ENCODE measurements around the gene HNRNPL. TPM values are rescaled to one million over a fixed set of nuclear protein-coding genes. Genes with fewer than 3 reads are reported as not detected.

The HNRNPL gene
- total and polyA plus RNA-seq, 9 of the 15 experiments (the other 6 are each of a cell fraction or from before 2014, with no cell fraction given), result 39.5 to 610 (median 299) TPM

- TF ChIP-seq, protein P1, sequence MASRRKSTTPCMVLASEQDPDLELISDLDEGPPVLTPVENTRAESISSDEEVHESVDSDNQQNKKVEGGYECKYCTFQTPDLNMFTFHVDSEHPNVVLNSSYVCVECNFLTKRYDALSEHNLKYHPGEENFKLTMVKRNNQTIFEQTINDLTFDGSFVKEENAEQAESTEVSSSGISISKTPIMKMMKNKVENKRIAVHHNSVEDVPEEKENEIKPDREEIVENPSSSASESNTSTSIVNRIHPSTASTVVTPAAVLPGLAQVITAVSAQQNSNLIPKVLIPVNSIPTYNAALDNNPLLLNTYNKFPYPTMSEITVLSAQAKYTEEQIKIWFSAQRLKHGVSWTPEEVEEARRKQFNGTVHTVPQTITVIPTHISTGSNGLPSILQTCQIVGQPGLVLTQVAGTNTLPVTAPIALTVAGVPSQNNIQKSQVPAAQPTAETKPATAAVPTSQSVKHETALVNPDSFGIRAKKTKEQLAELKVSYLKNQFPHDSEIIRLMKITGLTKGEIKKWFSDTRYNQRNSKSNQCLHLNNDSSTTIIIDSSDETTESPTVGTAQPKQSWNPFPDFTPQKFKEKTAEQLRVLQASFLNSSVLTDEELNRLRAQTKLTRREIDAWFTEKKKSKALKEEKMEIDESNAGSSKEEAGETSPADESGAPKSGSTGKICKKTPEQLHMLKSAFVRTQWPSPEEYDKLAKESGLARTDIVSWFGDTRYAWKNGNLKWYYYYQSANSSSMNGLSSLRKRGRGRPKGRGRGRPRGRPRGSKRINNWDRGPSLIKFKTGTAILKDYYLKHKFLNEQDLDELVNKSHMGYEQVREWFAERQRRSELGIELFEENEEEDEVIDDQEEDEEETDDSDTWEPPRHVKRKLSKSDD (conservative IDR thresholded peaks at IDR 0.05; ENCODE audit: low read length), result no peak
These were observed 43.4 kb downstream of the HNRNPL start (continued) for GRCh38 chr19:38806371-38806770.

DNA sequence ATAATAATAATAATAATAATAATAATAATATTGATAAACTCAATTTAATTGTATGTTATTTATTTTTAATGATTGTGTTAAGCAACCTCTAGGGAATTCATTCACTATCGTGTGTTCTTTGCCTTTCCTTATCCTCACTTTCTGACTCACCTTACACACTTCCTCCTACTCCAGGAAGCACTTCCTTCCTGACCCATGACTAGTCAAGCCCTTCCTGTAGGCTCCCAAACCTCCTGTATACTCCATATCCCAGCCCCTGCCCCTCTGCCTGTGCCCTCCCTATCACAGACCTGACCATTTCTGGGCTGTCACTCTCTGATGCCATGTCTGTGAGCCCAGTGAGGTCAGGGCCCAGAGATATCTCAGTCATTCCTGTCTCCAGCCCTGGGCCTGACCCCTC is 44.6 kb downstream of the HNRNPL start:
- no peaks in the 10 kb centered on the region for H3K9me1 ChIP-seq (ENCODE audit: control insufficient read depth, insufficient read depth, low read length)
- H3K4me1 ChIP-seq (replicated peaks in 1 of 2; ENCODE audit: control insufficient read depth in 2 of 2, insufficient read depth in 2 of 2, low read length in 2 of 2), result peaks cover 0 to 20% of the 10 kb centered on the region in 2 experiments; a peak in 4 of 5 replicates
- no peaks in the 10 kb centered on the region for H4K20me1 ChIP-seq (replicated peaks; ENCODE audit: control insufficient read depth, insufficient read depth, low read length)
- H3K36me3 ChIP-seq (ENCODE audit: control insufficient read depth, insufficient read depth, low read length), result no peaks in the 10 kb centered on the region
- peak overlapping the region in 1 of 2 experiments; percentile 58; a peak in 1 of 4 replicates for H3K9ac ChIP-seq (ENCODE audit: insufficient read depth in 1 of 2, low read depth in 2 of 2, low read length in 2 of 2)
- 16% methylated on average over 1 of the region's 1 CpG for WGBS (ENCODE audit: insufficient coverage, low coverage, missing lambda C conversion rate)
- ATAC-seq (no peak), FAIRE-seq (no peak), DNase-seq (ENCODE audit: extremely low read depth in 1 of 4, low spot score in 3 of 4) (peak in 1 of 4 experiments; percentile 9)
- H3K27ac ChIP-seq (ENCODE audit: extremely low read depth, low read depth, low read length), result no peak overlapping the region
- CTCF ChIA-PET (ENCODE audit: low intra/inter-chr PET ratio), result no interaction called here
- no peaks in the 10 kb centered on the region for H3K79me2 ChIP-seq (ENCODE audit: control insufficient read depth, insufficient read depth, low read length)
- in situ Hi-C loops (cut with MboI), result no loop called here
- intact Hi-C loops (cut with micrococcal nuclease), result no loop called here
- POLR2A ChIA-PET, result no interaction called here
- no TSS peak for BruUV-seq (replicated peaks)
- peaks cover 0 to 7% of the 10 kb centered on the region in 2 experiments; a peak in 1 of 5 replicates for H3K27me3 ChIP-seq (ENCODE audit: control insufficient read depth in 2 of 2, insufficient read depth in 2 of 2, low read length in 2 of 2)
- H3K4me3 ChIP-seq, result no peak overlapping the region
- no peak overlapping the region for H3K4me2 ChIP-seq (ENCODE audit: insufficient read depth, low read length)
- H3K9me3 ChIP-seq (replicated peaks; ENCODE audit: control insufficient read depth, insufficient read depth, low read depth, low read length), result no peaks in the 10 kb centered on the region
- peak overlapping the region; percentile 32 for H2AFZ ChIP-seq (ENCODE audit: low read depth, low read length)
- TF ChIP-seq FOXA3 (CRISPR knock-in tag; conservative IDR thresholded peaks at IDR 0.05 in 1 of 2, IDR thresholded peaks at IDR 0.05 in 1 of 2), result no peak
- TF ChIP-seq ZSCAN29 (IDR thresholded peaks at IDR 0.05), result no peak
- TF ChIP-seq CREB3L1 (IDR thresholded peaks at IDR 0.05; ENCODE audit: borderline replicate concordance, low read depth), result no peak
- no peak for TF ChIP-seq MAZ (CRISPR knock-in tag; conservative IDR thresholded peaks at IDR 0.05 in 1 of 2, IDR thresholded peaks at IDR 0.05 in 1 of 2)
- peak; percentile 90 for TF ChIP-seq NR2C1 (IDR thresholded peaks at IDR 0.05)
- TF ChIP-seq NR2C1 (tag; IDR thresholded peaks at IDR 0.05), result peak; percentile 84
- no peak for TF ChIP-seq TCF7L2 (IDR thresholded peaks at IDR 0.05; ENCODE audit: low read depth, low read length)
- TF ChIP-seq ETS1 (conservative IDR thresholded peaks at IDR 0.05; ENCODE audit: control insufficient read depth, low read depth, low read length), result no peak
- TF ChIP-seq, protein P2, sequence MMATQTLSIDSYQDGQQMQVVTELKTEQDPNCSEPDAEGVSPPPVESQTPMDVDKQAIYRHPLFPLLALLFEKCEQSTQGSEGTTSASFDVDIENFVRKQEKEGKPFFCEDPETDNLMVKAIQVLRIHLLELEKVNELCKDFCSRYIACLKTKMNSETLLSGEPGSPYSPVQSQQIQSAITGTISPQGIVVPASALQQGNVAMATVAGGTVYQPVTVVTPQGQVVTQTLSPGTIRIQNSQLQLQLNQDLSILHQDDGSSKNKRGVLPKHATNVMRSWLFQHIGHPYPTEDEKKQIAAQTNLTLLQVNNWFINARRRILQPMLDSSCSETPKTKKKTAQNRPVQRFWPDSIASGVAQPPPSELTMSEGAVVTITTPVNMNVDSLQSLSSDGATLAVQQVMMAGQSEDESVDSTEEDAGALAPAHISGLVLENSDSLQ (IDR thresholded peaks at IDR 0.05), result peak; percentile 11; the same call in 1 of the 2 replicates
- no peak for TF ChIP-seq ZBTB17 (CRISPR knock-in tag; IDR thresholded peaks at IDR 0.05)
- TF ChIP-seq NR2C2 (CRISPR knock-in tag; IDR thresholded peaks at IDR 0.05), result no peak
- TF ChIP-seq NR2C2 (tag; IDR thresholded peaks at IDR 0.05), result peak; percentile 82
- TF ChIP-seq ZKSCAN8 (CRISPR knock-in tag; IDR thresholded peaks at IDR 0.05), result no peak
- TF ChIP-seq ZNF766 (CRISPR knock-in tag; conservative IDR thresholded peaks at IDR 0.05), result no peak
- TF ChIP-seq NR1H2 (CRISPR knock-in tag; IDR thresholded peaks at IDR 0.05), result no peak
